ENCODE results near the gene CPXM2. TPM values are rescaled to one million over a fixed set of nuclear protein-coding genes. Genes with fewer than 3 reads are reported as not detected.

CPXM2 gene
- total and polyA plus RNA-seq, 2 donors (not counting 1 experiment from before 2014, with no cell fraction given) = not detected

GRCh38 chr10:123888751-123889150, 2.9 kb downstream of the CPXM2 start:
- Mint-ChIP-seq H3K4me1 (no peaks in the 10 kb centered on the region), H3K27ac (no peak overlapping the region), H3K4me3 (no peak overlapping the region), H3K27me3 (peaks cover 35% of the 10 kb centered on the region), H3K9me3 (ENCODE audit: insufficient read depth) (no peaks in the 10 kb centered on the region)
- H3K27me3 ChIP-seq (replicated peaks in 1 of 4; ENCODE audit: control extremely low read depth in 1 of 4, control insufficient read depth in 3 of 4, insufficient read depth in 4 of 4, low read length in 3 of 4) = peaks cover 0 to 18% (median 0%) of the 10 kb centered on the region in 4 experiments
- POLR2A ChIA-PET = no interaction called here
- no peak for TF ChIP-seq EZH2 (IDR thresholded peaks at IDR 0.05; ENCODE audit: borderline replicate concordance, insufficient read depth, low read depth, low read length, poor library complexity, severe bottlenecking)
- no peak for TF ChIP-seq CTCF (IDR thresholded peaks at IDR 0.05)
- CTCF ChIA-PET = no interaction called here
- H3K9ac ChIP-seq (ENCODE audit: low read length) = no peak overlapping the region
- no peaks in the 10 kb centered on the region for H3K4me1 ChIP-seq (ENCODE audit: control insufficient read depth in 2 of 2, insufficient read depth in 2 of 2, low read length in 2 of 2)
- H4K20me1 ChIP-seq (ENCODE audit: control insufficient read depth, insufficient read depth, low read length, poor library complexity, severe bottlenecking) = no peaks in the 10 kb centered on the region
- H3K27ac ChIP-seq (ENCODE audit: low read length in 2 of 2) = no peak overlapping the region
- intact Hi-C loops (cut with micrococcal nuclease) = no loop called here
- no peak overlapping the region for H3K4me3 ChIP-seq (ENCODE audit: control extremely low read depth in 1 of 5, extremely low read depth in 1 of 5, insufficient read depth in 1 of 5, low read depth in 2 of 5, low read length in 4 of 5)
- H2AFZ ChIP-seq (ENCODE audit: insufficient read depth, low read depth, low read length, poor library complexity, severe bottlenecking) = no peak overlapping the region
- 86% methylated on average over 5 of the region's 5 CpGs for WGBS (ENCODE audit: insufficient coverage)
- ATAC-seq (ENCODE audit: low read depth) = no peak
- H3K79me2 ChIP-seq (ENCODE audit: control insufficient read depth, insufficient read depth, low read length) = no peaks in the 10 kb centered on the region
- DNase-seq = no peak
- H3K36me3 ChIP-seq (replicated peaks in 1 of 2; ENCODE audit: control extremely low read depth in 1 of 2, control insufficient read depth in 1 of 2, extremely low read depth in 1 of 2, insufficient read depth in 2 of 2, low read length in 1 of 2) = no peaks in the 10 kb centered on the region
- H3K9me3 ChIP-seq (ENCODE audit: control extremely low read depth in 1 of 3, control insufficient read depth in 2 of 3, insufficient read depth in 1 of 3, low read length in 2 of 3) = no peaks in the 10 kb centered on the region
- H3K4me2 ChIP-seq (replicated peaks; ENCODE audit: low read depth, low read length, poor library complexity, severe bottlenecking) = no peak overlapping the region

- Histone ChIP-seq H3K79me2 (ENCODE audit: control insufficient read depth, insufficient read depth, low read length) (no peaks in the 10 kb centered on the region), H3K9me3 (ENCODE audit: control extremely low read depth in 1 of 3, control insufficient read depth in 2 of 3, insufficient read depth in 1 of 3, low read length in 2 of 3) (no peaks in the 10 kb centered on the region), H3K4me1 (ENCODE audit: control insufficient read depth in 2 of 2, insufficient read depth in 2 of 2, low read length in 2 of 2) (no peaks in the 10 kb centered on the region), H2AFZ (ENCODE audit: insufficient read depth, low read depth, low read length, poor library complexity, severe bottlenecking) (no peak overlapping the region), H4K20me1 (ENCODE audit: control insufficient read depth, insufficient read depth, low read length, poor library complexity, severe bottlenecking) (no peaks in the 10 kb centered on the region), H3K4me2 (replicated peaks; ENCODE audit: low read depth, low read length, poor library complexity, severe bottlenecking) (no peak overlapping the region), H3K27me3 (replicated peaks in 1 of 4; ENCODE audit: control extremely low read depth in 1 of 4, control insufficient read depth in 3 of 4, insufficient read depth in 4 of 4, low read length in 3 of 4) (peaks cover 0 to 18% (median 0%) of the 10 kb centered on the region in 4 experiments), H3K9ac (ENCODE audit: low read length) (no peak overlapping the region), H3K27ac (ENCODE audit: low read length in 2 of 2) (no peak overlapping the region), H3K4me3 (ENCODE audit: control extremely low read depth in 1 of 5, extremely low read depth in 1 of 5, insufficient read depth in 1 of 5, low read depth in 2 of 5, low read length in 4 of 5) (no peak overlapping the region), H3K36me3 (replicated peaks in 1 of 2; ENCODE audit: control extremely low read depth in 1 of 2, control insufficient read depth in 1 of 2, extremely low read depth in 1 of 2, insufficient read depth in 2 of 2, low read length in 1 of 2) (no peaks in the 10 kb centered on the region)
- no CpG with 5 or more reads among the region's 3 CpGs for WGBS (ENCODE audit: insufficient coverage)
- intact Hi-C loops (cut with micrococcal nuclease) = no loop called here
- Mint-ChIP-seq H3K9me3 (ENCODE audit: insufficient read depth) (no peaks in the 10 kb centered on the region), H3K27ac (no peak overlapping the region), H3K4me3 (no peak overlapping the region), H3K4me1 (no peaks in the 10 kb centered on the region), H3K27me3 (peaks cover 35% of the 10 kb centered on the region)
- DNase-seq (no peak), ATAC-seq (ENCODE audit: low read depth) (no peak)
- ChIA-PET POLR2A (no interaction called here), CTCF (no interaction called here)
- TF ChIP-seq EZH2 (IDR thresholded peaks at IDR 0.05; ENCODE audit: borderline replicate concordance, insufficient read depth, low read depth, low read length, poor library complexity, severe bottlenecking) (no peak), CTCF (IDR thresholded peaks at IDR 0.05) (no peak)
Measured at GRCh38 chr10:123888256-123888655, 3.4 kb downstream of the CPXM2 start.
